Right ventricle myocardium superior (tissue), 1 donor: ENCODE data around the gene RBM33. TPM values are rescaled to one million over a fixed set of nuclear protein-coding genes. Genes with fewer than 3 reads are reported as not detected.

ENCODE experiments used
- ATAC-seq: fragments of 200-7000 bp; cut with Tn5 transposase; one replicate; pipeline ENCODE4 v1.9.1; 2020; ENCODE audit warnings: mild to moderate bottlenecking; ENCODE audit not compliant: poor library complexity
- DNase-seq: peaks from one replicate; pipeline ENCODE4 v3.0.0-alpha.2; 2020
- intact Hi-C: fragments of 100-400 bp; cut with DNase I; formaldehyde crosslinking; loops from one replicate; pipeline ENCODE4 v1.11.2; 2022
- total RNA-seq: library from RNA; stranded (reverse); fragmentation: NEBNext Ultra II Directional; extraction: Animal tissue kit (Norgen Biotek cat#: 25700); gene quantifications from one replicate; pipeline ENCODE4 v1.2.1, GENCODE V29; 2021
- donor health status: DM: no; HTN: yes; CAD: no; lungs with severe emphysema.

RBM33 gene
- total RNA-seq, 1 donor from 2014 or later = 32.8 TPM

GRCh38 chr7:155731871-155732270 is 87.4 kb downstream of the RBM33 start:
- ATAC-seq (peak; percentile 60), DNase-seq (no peak)

GRCh38 chr7:155732286-155732685 is 87.8 kb downstream of the RBM33 start:
- DNase-seq = no peak
- ATAC-seq = no peak
- intact Hi-C loops = loop anchor here (10.0 kb wide), 1 partner anchor 87 kb away; the partner anchor contains the start of gene RBM33

More at GRCh38 chr7:155731871-155732270, 87.4 kb downstream of the RBM33 start:
- intact Hi-C loops = loop anchor here (10.0 kb wide), 1 partner anchor 87 kb away; the partner anchor contains the start of gene RBM33

- peak; percentile 66 for ATAC-seq
- intact Hi-C loops = loop anchor here (10.0 kb wide), 1 partner anchor 89 kb away; the partner anchor contains the start of gene RBM33
- no peak for DNase-seq
Measured at GRCh38 chr7:155733582-155734444, 89.4 kb downstream of the RBM33 start.

- intact Hi-C loops = loop anchor here (10.0 kb wide), 1 partner anchor 90 kb away; the partner anchor contains the start of gene RBM33
- DNase-seq (no peak), ATAC-seq (no peak)
Measured at GRCh38 chr7:155734445-155734809, 90.0 kb downstream of the RBM33 start.

- DNase-seq (no peak), ATAC-seq (no peak)
- intact Hi-C loops = loop anchor here (10.0 kb wide), 1 partner anchor 91 kb away; the partner anchor contains the start of gene RBM33
Measured at GRCh38 chr7:155735442-155736115, 91.1 kb downstream of the RBM33 start.

- intact Hi-C loops = loop anchor here (10.0 kb wide), 1 partner anchor 93 kb away; the partner anchor contains the start of gene RBM33
- no peak for DNase-seq
- ATAC-seq = no peak
Measured at GRCh38 chr7:155737590-155737989, 93.1 kb downstream of the RBM33 start.

- no peak for ATAC-seq
- intact Hi-C loops = loop anchor here (2.0 to 10.0 kb wide), 2 partner anchors 93 to 139 kb away; partner anchors contain the start of gene RBM33
- no peak for DNase-seq
Measured at GRCh38 chr7:155738104-155738503, 93.6 kb downstream of the RBM33 start.

- ATAC-seq (peak; percentile 88), DNase-seq (peak; percentile 86)
- intact Hi-C loops = loop anchor here (2.0 to 10.0 kb wide), 2 partner anchors 94 to 140 kb away; partner anchors contain the start of gene RBM33
Measured at GRCh38 chr7:155738652-155739537, 94.4 kb downstream of the RBM33 start.

- intact Hi-C loops = loop anchor here (2.0 to 10.0 kb wide), 2 partner anchors 95 to 141 kb away; partner anchors contain the start of gene RBM33
- DNase-seq (no peak), ATAC-seq (no peak)
Measured at GRCh38 chr7:155739538-155740143, 95.2 kb downstream of the RBM33 start.

- intact Hi-C loops = no loop called here
- DNase-seq (no peak), ATAC-seq (no peak)
Measured at GRCh38 chr7:155741082-155741481, 96.6 kb downstream of the RBM33 start.

- peak; percentile 52 for DNase-seq
- intact Hi-C loops = no loop called here
- ATAC-seq = no peak
Measured at GRCh38 chr7:155741805-155742204, 97.3 kb downstream of the RBM33 start.

- ATAC-seq = no peak
- intact Hi-C loops = no loop called here
- no peak for DNase-seq
Measured at GRCh38 chr7:155743177-155743576, 98.7 kb downstream of the RBM33 start.

GRCh38 chr7:155744971-155745683 is 100.7 kb downstream of the RBM33 start:
- intact Hi-C loops = no loop called here
- no peak for DNase-seq
- no peak for ATAC-seq

- intact Hi-C loops = no loop called here
- ATAC-seq (no peak), DNase-seq (no peak)
Measured at GRCh38 chr7:155745737-155746136, 101.3 kb downstream of the RBM33 start.

GRCh38 chr7:155746188-155746587 is 101.7 kb downstream of the RBM33 start:
- DNase-seq (no peak), ATAC-seq (no peak)
- intact Hi-C loops = no loop called here

- ATAC-seq (no peak), DNase-seq (no peak)
- intact Hi-C loops = no loop called here
Measured at GRCh38 chr7:155747209-155747608, 102.7 kb downstream of the RBM33 start.

GRCh38 chr7:155749578-155749977 is 105.1 kb downstream of the RBM33 start:
- intact Hi-C loops = no loop called here
- no peak for ATAC-seq
- no peak for DNase-seq
